HCT116 (cell line): Measurements from ENCODE around the gene BRSK1. TPM values are rescaled to one million over a fixed set of nuclear protein-coding genes. Genes with fewer than 3 reads are reported as not detected.

ENCODE experiments used
- ATAC-seq: fragments of 200-7000 bp; cut with Tn5 transposase; 2 replicates; pipeline ENCODE4 v1.9.1; 2020; ENCODE audit warnings: mild to moderate bottlenecking, moderate library complexity
- BruUV-seq: library from RNA; stranded (reverse); fragments of 400-500 nt; replicated peaks from 2 replicates; lab custom pipeline; 2021; lab: Mats Ljungman, UMichigan
- CTCF ChIA-PET: fragments of 300-600 bp; sonication (Branson Sonifier 250); formaldehyde crosslinking; loops from one replicate; lab custom pipeline; 2021; ENCODE audit warnings: antibody characterized with exemption; lab: Charles Lee
- POLR2A ChIA-PET: fragments of 300-600, 350-600 bp; sonication (Branson Sonifier 250); formaldehyde crosslinking; loops from one replicate; lab custom pipeline; 2021; ENCODE audit warnings: antibody characterized with exemption; lab: Charles Lee
- RAD21 ChIA-PET, 2 experiments: fragments of 300-600 bp; sonication (Branson Sonifier 250); formaldehyde crosslinking; loops; one replicate each; lab custom pipeline; 2023; ENCODE audit warnings: low total read pairs in 2 of 2; ENCODE audit not compliant: uncharacterized antibody in 2 of 2, unreplicated experiment in 2 of 2, low non-redundant PET in 1 of 2; lab: Charles Lee
- DNase-seq: peaks from one replicate; pipeline ENCODE4 v3.0.0-alpha.2; 2010; ENCODE audit warnings: low read depth, low spot score
- H2AFZ ChIP-seq: fragments of 200-600 bp; shearing (Covaris generic), sonication (generic); 2 replicates; pipeline ENCODE4 v1.6.1; 2017; ENCODE audit warnings: low read depth, mixed run types, mixed read lengths, antibody characterized with exemption, low read length; ENCODE audit not compliant: poor library complexity, severe bottlenecking
- H3K27ac ChIP-seq: 2 replicates; pipeline ENCODE4 v1.5.1; 2012; ENCODE audit warnings: low read depth, low read length
- H3K27me3 ChIP-seq: fragments of 200-600 bp; sonication (generic); 2 replicates; pipeline ENCODE4 v1.6.1; 2016; ENCODE audit warnings: mixed run types, low read length, mixed read lengths; ENCODE audit not compliant: insufficient read depth
- H3K36me3 ChIP-seq, 2 experiments: fragments of 200-500 bp in 1 of 2; fragments of 200-600 bp in 1 of 2; sonication (Bioruptor generic) in 1 of 2; sonication (generic) in 1 of 2; 2 replicates each; pipeline versions ENCODE4 v1.5.1 to v1.6.1; 2014 to 2016; ENCODE audit warnings: low read length in 2 of 2, inconsistent platforms in 1 of 2, mixed read lengths in 1 of 2, mixed run types in 1 of 2; ENCODE audit not compliant: insufficient read depth in 2 of 2, control insufficient read depth in 1 of 2
- H3K4me1 ChIP-seq, 2 experiments: fragments of 200-600 bp in 1 of 2; sonication (generic) in 1 of 2; 2 replicates each; pipeline versions ENCODE4 v1.5.1 to v1.6.1; 2012 to 2017; ENCODE audit warnings: low read length in 2 of 2, inconsistent platforms in 1 of 2, mild to moderate bottlenecking in 1 of 2, mixed read lengths in 1 of 2, mixed run types in 1 of 2, moderate library complexity in 1 of 2; ENCODE audit not compliant: insufficient read depth in 2 of 2, control insufficient read depth in 1 of 2
- H3K4me2 ChIP-seq: fragments of 200-600 bp; sonication (generic); 2 replicates; pipeline ENCODE4 v1.6.1; 2017; ENCODE audit warnings: mixed run types, low read length, mixed read lengths
- H3K4me3 ChIP-seq, 2 experiments: fragments of 200-600 bp in 1 of 2; sonication (generic) in 1 of 2; replicated peaks in 1 of 2; 2 replicates each; pipeline ENCODE4 v1.5.1; 2011 to 2016; ENCODE audit warnings: low read length in 2 of 2, control low read depth in 1 of 2, low read depth in 1 of 2, mild to moderate bottlenecking in 1 of 2, mixed read lengths in 1 of 2, mixed run types in 1 of 2
- H3K79me2 ChIP-seq: fragments of 200-600 bp; sonication (generic); 2 replicates; pipeline ENCODE4 v1.6.1; 2017; ENCODE audit warnings: mild to moderate bottlenecking, mixed run types, low read length, moderate library complexity, mixed read lengths; ENCODE audit not compliant: insufficient read depth
- H3K9ac ChIP-seq: fragments of 200-600 bp; sonication (generic); 2 replicates; pipeline ENCODE4 v1.6.1; 2016; ENCODE audit warnings: low read length, mixed read lengths
- H3K9me2 ChIP-seq: fragments of 200-600 bp; sonication (generic), shearing (Covaris generic); 2 replicates; pipeline ENCODE4 v1.6.1; 2017; ENCODE audit warnings: mixed run types, mild to moderate bottlenecking, moderate library complexity; ENCODE audit not compliant: insufficient read depth
- H3K9me3 ChIP-seq, 2 experiments: fragments of 200-500 bp in 1 of 2; fragments of 200-600 bp in 1 of 2; sonication (Bioruptor generic) in 1 of 2; sonication (generic) in 1 of 2; 2 replicates each; pipeline ENCODE4 v1.6.1; 2014 to 2017; ENCODE audit warnings: low read length in 2 of 2, mixed read lengths in 2 of 2, inconsistent platforms in 1 of 2, low read depth in 1 of 2, mild to moderate bottlenecking in 1 of 2, mixed run types in 1 of 2, moderate library complexity in 1 of 2; ENCODE audit not compliant: control insufficient read depth in 1 of 2, insufficient read depth in 1 of 2
- H4K20me1 ChIP-seq: fragments of 200-600 bp; sonication (generic), shearing (Covaris generic); 2 replicates; pipeline ENCODE4 v1.6.1; 2017; ENCODE audit warnings: mixed run types, mild to moderate bottlenecking, moderate library complexity; ENCODE audit not compliant: insufficient read depth
- CEBPB ChIP-seq: IDR thresholded peaks from 2 replicates; pipeline ENCODE4 v1.6.1; 2012; ENCODE audit warnings: low read depth
- EGR1 ChIP-seq: IDR thresholded peaks from 2 replicates; pipeline ENCODE4 v1.6.1; 2012; ENCODE audit warnings: low read depth
- EZH2 ChIP-seq: fragments of 200-600 bp; sonication (generic); IDR thresholded peaks from 2 replicates; pipeline ENCODE4 v1.6.1; 2017; ENCODE audit warnings: antibody characterized with exemption, mixed run types
- FOSL1 ChIP-seq: IDR thresholded peaks from 2 replicates; pipeline ENCODE4 v1.6.1; 2012; ENCODE audit warnings: low read depth
- JUND ChIP-seq: IDR thresholded peaks from 2 replicates; pipeline ENCODE4 v1.6.1; 2012
- POLR2AphosphoS5 ChIP-seq: IDR thresholded peaks from 2 replicates; pipeline ENCODE4 v1.6.1; 2011; ENCODE audit warnings: mild to moderate bottlenecking, low read depth, low read length, moderate library complexity
- RAD21 ChIP-seq: IDR thresholded peaks from 2 replicates; pipeline ENCODE4 v1.6.1; 2012; ENCODE audit warnings: low read depth, mild to moderate bottlenecking
- SRF ChIP-seq: IDR thresholded peaks from 2 replicates; pipeline ENCODE4 v1.6.1; 2012; ENCODE audit warnings: low read depth
- intact Hi-C: fragments of 100-400 bp; cut with micrococcal nuclease; formaldehyde crosslinking; loops from 2 replicates; pipeline ENCODE4 v1.10.0; 2022
- total RNA-seq: library from RNA; stranded (reverse); gene quantifications from one replicate; pipeline ENCODE4 v1.2.1, GENCODE V29; 2021; ENCODE audit not compliant: unreplicated experiment
- TF ChIP-seq, protein P1 (sequence below), 3 experiments: fragments of 200-600 bp in 1 of 3; sonication (generic) in 1 of 3; IDR thresholded peaks in 2 of 3; conservative IDR thresholded peaks in 1 of 3; 2 replicates each; pipeline ENCODE4 v1.5.1; 2012 to 2017; ENCODE audit warnings: low read depth in 2 of 3, low read length in 2 of 3, antibody characterized with exemption in 1 of 3, borderline replicate concordance in 1 of 3, control low read depth in 1 of 3, mild to moderate bottlenecking in 1 of 3, mixed read lengths in 1 of 3, mixed run types in 1 of 3, moderate library complexity in 1 of 3; ENCODE audit not compliant: insufficient read depth in 1 of 3
- TF ChIP-seq, protein P2 (sequence below): IDR thresholded peaks from 2 replicates; pipeline ENCODE4 v1.6.1; 2012

BRSK1 gene
- total RNA-seq, 1 experiment from 2014 or later: 33.3 TPM

DNA sequence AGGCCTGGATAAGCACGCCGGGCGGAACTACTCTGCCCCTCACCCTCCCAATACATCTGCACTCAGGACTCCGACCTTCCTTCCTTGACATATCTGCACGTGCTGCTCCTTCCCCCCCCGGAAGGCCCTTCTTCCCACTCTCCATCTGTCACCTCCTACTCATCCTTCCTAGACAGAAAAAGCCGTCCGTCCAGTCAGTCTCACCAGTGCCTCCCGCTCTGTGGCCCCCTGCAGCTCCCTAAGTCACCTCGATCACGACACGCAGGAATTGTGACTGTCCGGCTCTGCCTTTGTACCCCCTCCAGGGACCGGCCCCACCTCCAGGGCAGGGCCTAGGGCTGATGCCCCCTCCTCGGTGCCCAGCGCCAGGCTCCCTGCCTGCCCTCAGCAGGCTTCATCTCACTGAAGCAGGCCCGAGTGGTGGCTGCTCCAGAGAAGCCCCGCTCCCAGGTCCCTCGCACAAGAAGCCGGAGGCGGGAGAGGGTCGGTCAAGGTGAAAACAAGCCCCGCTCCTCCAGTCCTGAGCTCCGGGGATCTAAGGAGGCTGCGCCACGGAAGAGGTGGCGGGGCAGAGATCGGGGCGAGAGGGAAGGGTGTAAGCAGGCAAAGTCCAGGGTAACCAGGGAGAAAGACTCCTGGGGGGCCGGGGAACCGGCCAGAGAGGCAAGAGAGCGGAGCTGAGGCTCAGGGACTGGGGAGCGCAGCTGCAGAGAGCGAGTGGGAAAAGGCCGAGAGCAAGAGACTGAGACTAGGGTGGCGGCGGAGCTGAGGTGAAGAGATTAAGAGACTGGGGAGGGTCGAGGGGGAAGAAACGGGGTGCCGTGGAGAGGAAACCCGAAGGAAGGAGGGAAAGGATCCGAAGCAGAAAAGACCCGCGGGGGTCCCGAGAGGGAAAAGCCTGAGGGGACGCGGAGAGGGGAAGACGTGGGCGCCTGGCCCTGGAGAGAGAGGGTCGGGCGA lies 26.1 kb upstream of the BRSK1 start:
- peak overlapping the region; percentile 96 for H3K9ac ChIP-seq
- RAD21 ChIA-PET: no interaction called here
- H3K4me1 ChIP-seq: peaks cover 20 to 41% of the 10 kb centered on the region in 2 experiments
- peaks cover 60% of the 10 kb centered on the region for H3K79me2 ChIP-seq
- BruUV-seq: no TSS peak
- no peak for DNase-seq
- H3K36me3 ChIP-seq: peaks cover 0 to 13% of the 10 kb centered on the region in 2 experiments; a peak in 3 of 4 replicates
- ATAC-seq: no peak
- no peaks in the 10 kb centered on the region for H3K9me2 ChIP-seq
- CTCF ChIA-PET: interaction anchor here (0.8 kb wide), 1 partner anchor 111 kb away, joined by 3 read pairs; no protein-coding TSS in a partner anchor
- peak overlapping the region; percentile 89 to 96 for H3K4me3 ChIP-seq
- no peaks in the 10 kb centered on the region for H4K20me1 ChIP-seq
- H3K4me2 ChIP-seq: peak overlapping the region; percentile 98
- H2AFZ ChIP-seq: no peak overlapping the region
- H3K27me3 ChIP-seq: no peaks in the 10 kb centered on the region
- TF ChIP-seq SRF: no peak
- TF ChIP-seq POLR2AphosphoS5: no peak
- TF ChIP-seq JUND: no peak
- TF ChIP-seq, protein P1, sequence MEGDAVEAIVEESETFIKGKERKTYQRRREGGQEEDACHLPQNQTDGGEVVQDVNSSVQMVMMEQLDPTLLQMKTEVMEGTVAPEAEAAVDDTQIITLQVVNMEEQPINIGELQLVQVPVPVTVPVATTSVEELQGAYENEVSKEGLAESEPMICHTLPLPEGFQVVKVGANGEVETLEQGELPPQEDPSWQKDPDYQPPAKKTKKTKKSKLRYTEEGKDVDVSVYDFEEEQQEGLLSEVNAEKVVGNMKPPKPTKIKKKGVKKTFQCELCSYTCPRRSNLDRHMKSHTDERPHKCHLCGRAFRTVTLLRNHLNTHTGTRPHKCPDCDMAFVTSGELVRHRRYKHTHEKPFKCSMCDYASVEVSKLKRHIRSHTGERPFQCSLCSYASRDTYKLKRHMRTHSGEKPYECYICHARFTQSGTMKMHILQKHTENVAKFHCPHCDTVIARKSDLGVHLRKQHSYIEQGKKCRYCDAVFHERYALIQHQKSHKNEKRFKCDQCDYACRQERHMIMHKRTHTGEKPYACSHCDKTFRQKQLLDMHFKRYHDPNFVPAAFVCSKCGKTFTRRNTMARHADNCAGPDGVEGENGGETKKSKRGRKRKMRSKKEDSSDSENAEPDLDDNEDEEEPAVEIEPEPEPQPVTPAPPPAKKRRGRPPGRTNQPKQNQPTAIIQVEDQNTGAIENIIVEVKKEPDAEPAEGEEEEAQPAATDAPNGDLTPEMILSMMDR (IDR thresholded peaks at IDR 0.05 in 2 of 3, conservative IDR thresholded peaks at IDR 0.05 in 1 of 3; ENCODE audit: borderline replicate concordance in 1 of 3, insufficient read depth in 1 of 3, low read depth in 2 of 3, low read length in 2 of 3): no peak
- TF ChIP-seq EZH2: no peak
- TF ChIP-seq CEBPB: no peak
- TF ChIP-seq, protein P2, sequence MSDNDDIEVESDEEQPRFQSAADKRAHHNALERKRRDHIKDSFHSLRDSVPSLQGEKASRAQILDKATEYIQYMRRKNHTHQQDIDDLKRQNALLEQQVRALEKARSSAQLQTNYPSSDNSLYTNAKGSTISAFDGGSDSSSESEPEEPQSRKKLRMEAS: no peak
- TF ChIP-seq EGR1: no peak
- TF ChIP-seq RAD21: no peak
- no peak for TF ChIP-seq FOSL1
- no peaks in the 10 kb centered on the region for H3K9me3 ChIP-seq
- POLR2A ChIA-PET: no interaction called here
- intact Hi-C loops: loop anchor here (5.0 kb wide), 1 partner anchor 90 kb away; the partner anchor contains the start of gene DNAAF3
- H3K27ac ChIP-seq: peak overlapping the region; percentile 79
